HG02571 (cell line): ENCODE results near the gene XIAP.
"Not testable (repeated sequence)": the region's sequence is repeated elsewhere in the genome, so short reads cannot be mapped to it uniquely, and the experiment has no call there.

Experiments
- ATAC-seq: cut with Tn5 transposase; IDR thresholded peaks from one replicate; pipeline ENCODE4 v1.9.1; 2021; ENCODE audit warnings: mild to moderate bottlenecking, moderate library complexity; ENCODE audit not compliant: unreplicated experiment

The XIAP gene

GRCh38 chrX:123873956-123874355 is 14.1 kb downstream of the XIAP start:
- ATAC-seq: no peak

- no peak for ATAC-seq
Observed at GRCh38 chrX:123876177-123876576, 16.3 kb downstream of the XIAP start.

GRCh38 chrX:123876844-123877243 is 17.0 kb downstream of the XIAP start:
- ATAC-seq: no peak

GRCh38 chrX:123878252-123878721 is 18.4 kb downstream of the XIAP start:
- peak; percentile 67 for ATAC-seq

- no peak for ATAC-seq
Observed at GRCh38 chrX:123881330-123881729, 21.5 kb downstream of the XIAP start.

GRCh38 chrX:123882391-123882790 is 22.5 kb downstream of the XIAP start:
- no peak for ATAC-seq

- ATAC-seq: no peak
Observed at GRCh38 chrX:123884809-123885408, 25.1 kb downstream of the XIAP start.

GRCh38 chrX:123899701-123900100 is 39.8 kb downstream of the XIAP start:
- ATAC-seq: no peak

GRCh38 chrX:123903261-123903660 is 43.4 kb downstream of the XIAP start:
- ATAC-seq: not testable (repeated sequence)

GRCh38 chrX:123905332-123905731 is 45.5 kb downstream of the XIAP start:
- no peak for ATAC-seq

- no peak for ATAC-seq
Observed at GRCh38 chrX:123906557-123907316, 46.9 kb downstream of the XIAP start.

- no peak for ATAC-seq
Observed at GRCh38 chrX:123909523-123909922, 49.7 kb downstream of the XIAP start.

- no peak for ATAC-seq
Observed at GRCh38 chrX:123917069-123917468, 57.2 kb downstream of the XIAP start.

GRCh38 chrX:123918106-123918721 is 58.4 kb downstream of the XIAP start:
- no peak for ATAC-seq

GRCh38 chrX:123920105-123920785 is 60.4 kb downstream of the XIAP start:
- no peak for ATAC-seq

GRCh38 chrX:123923211-123923610 is 63.4 kb downstream of the XIAP start:
- no peak for ATAC-seq

- no peak for ATAC-seq
Observed at GRCh38 chrX:123924186-123924585, 64.3 kb downstream of the XIAP start.

- no peak for ATAC-seq
Observed at GRCh38 chrX:123927845-123928244, 68.0 kb downstream of the XIAP start.

- not testable (repeated sequence) for ATAC-seq
Observed at GRCh38 chrX:123932055-123932454, 72.2 kb downstream of the XIAP start.

- ATAC-seq: no peak
Observed at GRCh38 chrX:123943074-123943473, 83.2 kb downstream of the XIAP start.

GRCh38 chrX:123943488-123943887 is 83.6 kb downstream of the XIAP start:
- ATAC-seq: no peak
